ENCODE measurements around the gene REG3G.

The REG3G gene

DNA sequence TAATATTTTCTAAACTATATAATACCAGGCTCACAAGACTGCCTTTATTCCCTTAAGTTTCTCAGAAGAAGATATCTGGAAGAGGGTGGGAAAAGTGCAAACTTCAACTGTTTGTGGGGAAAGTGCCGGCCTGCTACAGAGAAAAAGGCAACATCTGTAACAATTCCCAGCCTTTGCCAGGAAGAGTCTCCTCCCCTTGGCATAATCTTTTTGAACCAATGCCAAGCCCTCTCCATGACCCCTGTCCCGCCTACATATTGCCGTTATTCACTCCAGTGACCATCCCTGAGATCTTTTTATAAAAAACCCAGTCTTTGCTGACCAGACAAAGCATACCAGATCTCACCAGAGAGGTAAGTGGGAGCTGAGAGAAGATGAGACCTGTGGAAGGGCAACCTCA is at the start of gene REG3G:
TSS of gene REG3G (plus strand) at position 282 of the 400 bp plus-strand sequence. CDS start 392 bp downstream, outside the sequence.
- no peak for DNase-seq (ENCODE audit: low spot score)

DNA sequence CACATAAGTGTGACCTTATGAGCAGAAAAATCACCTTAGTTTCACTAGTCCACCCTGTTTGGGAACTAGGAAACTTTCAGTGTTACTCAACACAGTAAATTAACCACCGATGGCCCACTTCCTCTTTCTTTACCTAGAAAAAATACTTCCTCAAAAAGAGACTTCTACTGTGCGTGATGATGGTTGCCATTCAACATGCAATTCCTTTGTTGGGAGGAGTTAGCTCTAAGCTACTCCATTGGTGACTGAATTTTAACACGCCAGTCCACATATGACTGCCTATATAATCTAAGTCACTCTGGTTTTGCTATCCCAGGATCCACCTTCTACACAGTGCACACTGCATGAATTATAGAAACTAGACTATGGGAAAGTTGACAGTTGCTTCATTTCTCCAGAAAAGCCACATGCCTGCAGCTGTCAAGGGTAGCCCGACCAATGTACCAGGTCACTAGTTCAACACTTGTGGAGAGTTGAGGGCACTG is 47.8 kb upstream of the REG3G start:
- DNase-seq (ENCODE audit: low spot score): no peak

GRCh38 chr2:78978340-78978739 is 47.2 kb upstream of the REG3G start:
- DNase-seq (ENCODE audit: low spot score): no peak

GRCh38 chr2:78979380-78980151 is 45.9 kb upstream of the REG3G start:
- peak; percentile 22 for DNase-seq (ENCODE audit: low spot score)

- DNase-seq (ENCODE audit: low spot score): no peak
Measured at GRCh38 chr2:78980152-78980465, 45.4 kb upstream of the REG3G start.

DNA sequence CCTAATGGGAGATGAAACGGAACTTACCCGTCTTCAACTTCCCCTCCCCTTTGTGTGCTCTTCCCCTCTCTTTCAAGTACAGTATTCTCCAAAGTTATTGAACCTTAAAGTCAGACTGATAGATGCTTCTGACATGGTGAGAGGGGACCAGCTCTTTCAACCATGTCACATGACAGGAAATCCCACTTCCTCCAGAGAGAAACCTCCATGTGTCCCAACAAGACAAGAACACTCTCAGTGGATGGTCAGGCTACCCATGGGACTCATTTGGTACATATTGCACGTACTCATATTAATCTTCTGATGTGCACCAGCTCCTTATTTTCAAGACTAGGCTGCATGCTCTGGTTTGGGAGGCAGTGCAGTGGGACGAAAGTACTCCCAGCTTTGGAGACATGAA is 44.6 kb upstream of the REG3G start:
- no peak for DNase-seq (ENCODE audit: low spot score)

DNA sequence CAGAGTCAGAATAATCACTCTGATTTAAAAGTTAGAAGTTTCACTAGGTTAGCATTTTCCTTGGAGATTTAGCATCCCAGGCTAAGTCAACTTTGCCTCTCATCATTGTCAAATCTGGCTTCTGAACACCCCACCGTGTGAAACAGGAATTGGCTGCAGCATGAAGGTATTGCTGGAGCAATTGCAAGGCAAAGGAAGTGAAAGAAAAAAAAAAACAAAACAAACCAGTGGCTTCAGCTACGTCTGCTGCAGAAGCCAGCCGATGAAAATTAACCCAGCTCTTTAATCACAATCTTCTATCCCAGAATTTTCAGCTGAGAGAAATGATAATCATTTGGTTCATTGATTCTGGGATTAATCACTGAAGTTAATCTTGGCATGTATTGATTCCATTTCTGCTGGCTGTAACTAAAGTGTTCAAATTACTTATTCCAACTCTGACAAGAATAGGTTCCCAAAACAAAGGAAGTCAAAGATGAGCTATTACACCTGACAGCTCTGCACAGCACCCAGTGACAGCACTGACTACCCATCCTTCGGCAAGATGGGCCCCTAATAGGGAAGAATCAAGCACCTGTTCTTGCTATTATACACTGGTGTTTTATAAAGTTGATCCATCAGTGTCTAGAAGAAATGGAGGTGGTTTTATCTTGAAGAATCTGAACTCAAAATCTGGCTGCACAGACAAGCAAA is 42.7 kb upstream of the REG3G start:
- no peak for DNase-seq (ENCODE audit: low spot score)

DNA sequence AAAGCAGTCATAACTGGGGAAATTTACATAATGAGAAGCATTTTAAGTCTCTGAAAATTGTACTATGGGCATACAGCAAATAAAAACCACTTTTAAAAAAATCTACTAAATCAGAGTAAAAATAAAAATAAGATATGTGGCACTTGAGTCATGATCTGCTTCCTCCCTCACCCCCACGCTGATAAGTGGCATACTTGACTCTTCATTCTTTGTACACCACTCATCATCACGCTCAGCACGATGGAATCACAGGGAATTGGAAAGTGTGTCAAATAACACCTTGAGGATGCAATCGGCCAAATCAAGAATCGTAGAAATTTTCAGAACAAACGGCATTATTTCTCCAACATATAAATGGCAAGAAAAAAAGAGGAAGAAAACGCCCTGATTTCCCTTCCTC is 41.1 kb upstream of the REG3G start:
- no peak for DNase-seq (ENCODE audit: low spot score)

GRCh38 chr2:78985558-78985957 is 39.9 kb upstream of the REG3G start:
- DNase-seq (ENCODE audit: low spot score): no peak

- no peak for DNase-seq (ENCODE audit: low spot score)
Measured at GRCh38 chr2:78989051-78989450, 36.5 kb upstream of the REG3G start.

- no peak for DNase-seq (ENCODE audit: low spot score)
Measured at GRCh38 chr2:78992451-78992806, 33.1 kb upstream of the REG3G start.

DNA sequence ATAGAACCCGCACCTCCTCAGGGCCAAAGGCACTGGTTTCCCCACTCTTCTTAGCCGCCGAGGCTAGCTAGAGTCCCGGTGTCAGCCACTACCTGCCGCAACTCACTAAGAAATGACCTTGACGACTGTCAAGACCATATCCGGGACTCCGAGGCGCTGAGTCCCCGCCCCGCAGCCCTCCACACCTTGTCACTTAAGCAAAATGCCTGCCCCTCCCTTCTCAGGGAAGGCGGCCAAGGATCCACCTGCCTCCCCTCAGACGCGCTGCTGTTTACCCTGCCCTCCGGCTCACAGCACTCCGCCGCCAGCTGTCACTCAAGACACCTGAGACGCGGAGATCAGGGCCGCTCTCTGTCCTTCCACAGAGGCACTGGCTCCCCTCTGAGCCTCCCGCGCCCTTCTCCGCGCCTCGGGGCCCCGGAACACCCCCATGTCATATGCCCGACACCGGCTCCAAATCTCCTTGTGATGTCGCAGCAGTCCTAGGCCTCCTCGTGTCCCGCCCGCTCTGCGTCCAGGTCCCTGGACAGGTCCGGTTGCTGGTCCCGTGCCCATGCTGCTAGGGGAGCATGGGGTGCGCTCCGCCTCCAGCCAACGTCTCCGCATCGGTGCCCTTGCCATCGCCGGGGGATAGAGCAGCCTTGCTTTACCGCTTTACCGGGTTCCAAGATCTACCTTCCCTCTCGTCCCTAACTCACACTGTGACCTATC is 32.5 kb upstream of the REG3G start:
- DNase-seq (ENCODE audit: low spot score): no peak

DNA sequence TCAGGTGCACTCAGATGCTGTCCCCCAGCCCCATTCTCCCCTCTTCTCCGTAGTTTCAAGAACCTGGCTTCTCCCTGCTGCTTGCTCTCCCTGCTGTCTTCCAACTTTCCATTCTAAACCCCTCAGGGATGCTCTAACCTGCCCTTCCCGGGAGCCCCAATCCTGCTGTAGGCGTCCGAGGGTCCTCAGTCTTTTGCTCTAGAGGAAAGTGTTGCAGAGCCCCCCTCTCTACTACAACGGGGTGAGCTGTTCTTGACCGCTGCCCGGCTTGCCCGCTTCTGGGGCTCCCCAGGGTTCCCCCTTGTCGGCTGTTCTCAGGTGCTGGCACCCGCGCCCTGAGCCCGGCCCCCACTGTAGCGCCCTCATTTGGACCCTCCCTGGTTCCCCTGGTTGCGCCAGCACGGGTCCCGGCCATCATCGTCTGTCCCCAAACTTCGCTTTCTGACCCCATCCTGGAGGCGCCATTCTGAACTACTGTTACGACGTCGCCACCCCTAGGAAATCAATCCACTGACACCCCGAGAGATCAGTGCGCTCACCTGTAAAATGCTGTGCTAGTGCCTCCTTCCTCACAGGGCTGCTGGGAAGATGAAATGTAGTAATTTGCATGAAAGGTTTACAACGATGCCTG is 31.9 kb upstream of the REG3G start:
- DNase-seq (ENCODE audit: low spot score): no peak

GRCh38 chr2:78994789-78995188 is 30.7 kb upstream of the REG3G start:
- DNase-seq (ENCODE audit: low spot score): no peak

- no peak for DNase-seq (ENCODE audit: low spot score)
Measured at GRCh38 chr2:78999406-78999805, 26.1 kb upstream of the REG3G start.

DNA sequence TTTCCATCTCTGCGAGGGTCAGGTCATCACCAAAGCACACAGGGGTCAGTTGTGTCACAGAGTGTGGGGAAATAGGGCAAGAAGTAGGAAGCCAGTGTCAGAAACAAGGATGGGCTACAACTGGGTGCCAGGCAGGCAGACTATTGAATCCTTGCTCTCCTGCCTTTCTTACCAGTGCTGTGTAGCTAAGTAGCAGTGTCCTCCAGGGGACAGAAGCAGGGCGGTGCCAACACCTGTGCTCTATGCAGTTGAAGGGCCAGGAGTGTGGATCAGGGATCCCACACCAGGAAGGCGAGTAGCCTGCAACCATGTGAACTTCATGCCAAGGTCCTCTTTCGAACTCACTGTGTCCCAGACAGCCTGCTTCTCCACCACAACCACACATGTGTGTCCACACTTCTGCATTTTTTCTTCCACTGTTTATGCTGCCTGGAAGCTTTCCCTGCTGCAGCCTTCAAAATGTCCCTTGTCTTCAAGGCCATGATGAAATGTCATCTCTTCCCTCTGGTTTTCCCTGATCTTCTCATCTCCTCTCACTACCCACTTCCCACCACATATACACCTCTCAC is 25.4 kb upstream of the REG3G start:
- no peak for DNase-seq (ENCODE audit: low spot score)

- no peak for DNase-seq (ENCODE audit: low spot score)
Measured at GRCh38 chr2:79001285-79001684, 24.2 kb upstream of the REG3G start.

GRCh38 chr2:79004680-79005079 is 20.8 kb upstream of the REG3G start:
- DNase-seq (ENCODE audit: low spot score): no peak

- no peak for DNase-seq (ENCODE audit: low spot score)
Measured at GRCh38 chr2:79005216-79005615, 20.3 kb upstream of the REG3G start.

DNA sequence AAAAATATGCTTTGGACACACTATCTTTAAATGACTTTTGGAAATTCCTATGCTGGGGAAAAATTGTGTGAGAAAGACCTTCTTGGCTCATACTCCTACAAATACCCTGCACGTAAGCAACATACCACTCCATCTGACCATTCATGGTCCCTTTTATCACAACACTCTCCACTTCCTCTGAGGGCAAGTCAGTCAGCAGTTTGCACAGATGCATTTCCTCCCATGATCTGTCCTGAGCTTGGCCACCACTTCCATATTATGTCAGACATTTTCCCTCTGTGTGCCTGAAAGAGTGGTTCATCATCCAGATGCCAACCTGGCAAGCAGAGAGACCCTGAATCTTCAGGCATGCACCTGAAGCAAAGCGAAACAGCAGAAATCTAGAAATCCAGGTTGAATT is 16.1 kb upstream of the REG3G start:
- DNase-seq (ENCODE audit: low spot score): no peak

- no peak for DNase-seq (ENCODE audit: low spot score)
Measured at GRCh38 chr2:79011496-79011895, 14.0 kb upstream of the REG3G start.

DNA sequence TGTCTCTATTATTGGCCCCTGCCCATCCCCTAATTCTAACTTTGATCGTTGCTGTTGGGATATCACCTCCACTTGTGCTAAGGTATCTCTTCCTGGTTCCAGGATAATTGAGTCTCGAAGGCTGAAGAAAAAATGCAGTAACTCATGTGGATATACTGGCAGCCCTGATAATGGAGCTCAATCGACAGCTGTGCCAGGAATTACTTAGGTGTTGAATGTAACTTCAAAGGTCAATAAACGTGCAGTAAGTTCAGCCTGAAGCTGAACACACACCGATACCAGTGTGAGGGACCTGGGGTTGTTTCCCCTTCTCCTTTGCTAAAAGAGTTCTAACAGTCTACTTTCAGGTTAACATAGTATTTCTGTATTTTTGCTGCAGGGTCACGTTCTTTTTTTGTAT is 11.9 kb upstream of the REG3G start:
- no peak for DNase-seq (ENCODE audit: low spot score)

Data from activated CD4-positive, alpha-beta T cell treated with anti-CD3 and anti-CD28 coated beads, Interleukin-2, Interleukin-4, amounts not matched to agents 100 ng/mL and 50 ng/mL, durations not matched to agents 16 hours and 8 hours (primary cell).